C4-2B (cell line): Measurements from ENCODE around the gene MORF4L1.

Experiments
- CTCF ChIP-seq: fragments of 450-650 bp; conservative IDR thresholded peaks from 2 replicates; pipeline ENCODE4 v1.5.1; 2017; ENCODE audit warnings: mild to moderate bottlenecking
- ZFX ChIP-seq: fragments of 450-650 bp; IDR thresholded peaks from 2 replicates; pipeline ENCODE4 v1.6.1; 2017

GRCh38 chr15:78907577-78907976 lies 34.9 kb downstream of the MORF4L1 start:
- TF ChIP-seq CTCF (peak; percentile 56), ZFX (no peak)
